GM20000 (cell line): ENCODE measurements around the gene PTPRN2.

ENCODE experiments used
- DNase-seq: peaks from one replicate; pipeline ENCODE4 v3.0.0; 2012; ENCODE audit warnings: low spot score
- CTCF ChIP-seq: IDR thresholded peaks from 2 replicates; pipeline ENCODE4 v1.5.1; 2012; ENCODE audit warnings: mild to moderate bottlenecking, control low read depth; ENCODE audit errors: extremely low read depth, missing control alignments

Gene PTPRN2

GRCh38 chr7:157500171-157500960 is 1087.3 kb downstream of the PTPRN2 start:
- no peak for DNase-seq

DNA sequence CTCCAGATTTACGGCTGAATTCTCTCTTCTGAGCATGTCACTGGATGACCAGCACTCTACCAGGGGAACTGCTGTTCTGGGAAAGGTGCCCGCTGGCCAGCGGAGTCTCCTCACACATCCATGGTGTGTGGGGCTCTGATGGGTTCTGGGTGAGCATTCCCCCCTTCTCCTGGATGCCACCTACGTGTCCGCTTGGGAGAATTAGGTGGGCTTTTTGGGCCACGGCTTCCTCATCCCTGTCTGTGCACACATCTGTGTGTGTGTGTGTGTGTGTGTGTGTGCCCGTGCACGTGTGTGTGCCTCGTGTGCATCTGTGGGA is 1087.8 kb downstream of the PTPRN2 start:
- no peak for DNase-seq
- TF ChIP-seq CTCF = no peak

More at GRCh38 chr7:157500171-157500960, 1087.3 kb downstream of the PTPRN2 start:
- TF ChIP-seq CTCF = no peak

DNA sequence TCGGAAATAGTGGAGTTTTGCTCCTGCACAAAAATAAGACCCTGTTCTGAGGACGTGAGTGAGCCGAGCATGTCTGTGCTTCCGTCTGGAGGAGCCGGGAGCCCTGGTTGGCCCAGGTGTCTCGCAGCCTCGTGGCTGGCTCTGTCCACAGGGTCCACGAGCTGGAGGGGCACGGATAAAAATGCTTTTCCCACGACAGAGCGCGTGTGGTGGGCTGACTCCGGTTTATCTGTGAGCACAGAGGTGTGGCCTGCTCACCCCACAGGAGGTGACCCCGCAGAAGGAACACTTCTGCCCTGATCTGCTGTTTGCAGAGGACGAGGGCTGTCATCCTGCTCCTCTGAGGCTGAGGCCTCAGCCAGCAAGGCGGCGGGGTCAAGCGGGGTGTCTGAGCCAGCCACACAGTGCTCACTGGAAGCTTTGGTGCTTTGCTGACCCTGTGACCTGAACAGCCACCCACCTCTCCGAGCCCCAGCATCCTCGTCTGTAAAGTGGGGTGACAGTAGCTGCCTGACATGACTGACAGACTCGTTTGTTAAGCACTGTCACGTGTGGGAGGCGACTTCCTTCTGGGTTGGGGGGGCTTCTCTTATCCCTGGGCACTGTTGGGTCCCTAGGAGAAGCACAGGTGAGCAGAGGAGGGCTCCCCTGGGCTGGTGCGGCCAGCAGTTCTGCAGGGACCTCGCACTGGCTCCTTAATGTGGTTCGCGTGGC is 1088.3 kb downstream of the PTPRN2 start:
- DNase-seq = no peak
- no peak for TF ChIP-seq CTCF

GRCh38 chr7:157498657-157499056 is 1089.0 kb downstream of the PTPRN2 start:
- no peak for DNase-seq
- TF ChIP-seq CTCF = no peak

- TF ChIP-seq CTCF = no peak
- DNase-seq = no peak
Observed at GRCh38 chr7:157497744-157498651, 1089.6 kb downstream of the PTPRN2 start.

- no peak for DNase-seq
- no peak for TF ChIP-seq CTCF
Observed at GRCh38 chr7:157497367-157497743, 1090.3 kb downstream of the PTPRN2 start.
